RKO (cell line): ENCODE measurements around the gene SNAI3.

Experiments used
- DNase-seq: peaks from one replicate; pipeline ENCODE4 v3.0.0-alpha.2; 2016; ENCODE audit warnings: low spot score

SNAI3 gene

GRCh38 chr16:88721236-88721635, 34.9 kb upstream of the SNAI3 start:
- no peak for DNase-seq

- no peak for DNase-seq
Observed at GRCh38 chr16:88720396-88720970, 34.2 kb upstream of the SNAI3 start.

- no peak for DNase-seq
Observed at GRCh38 chr16:88719933-88720296, 33.6 kb upstream of the SNAI3 start.

- no peak for DNase-seq
Observed at GRCh38 chr16:88719267-88719932, 33.1 kb upstream of the SNAI3 start.

GRCh38 chr16:88718178-88718577, 31.9 kb upstream of the SNAI3 start:
- DNase-seq: no peak

- DNase-seq: no peak
Observed at GRCh38 chr16:88716601-88717001, 30.3 kb upstream of the SNAI3 start.

- no peak for DNase-seq
Observed at GRCh38 chr16:88716201-88716600, 29.9 kb upstream of the SNAI3 start.

GRCh38 chr16:88715312-88716190, 29.2 kb upstream of the SNAI3 start:
- peak; percentile 24 for DNase-seq

- DNase-seq: no peak
Observed at GRCh38 chr16:88714420-88715302, 28.4 kb upstream of the SNAI3 start.

- DNase-seq: peak; percentile 42
Observed at GRCh38 chr16:88713568-88714419, 27.5 kb upstream of the SNAI3 start.

GRCh38 chr16:88713054-88713453, 26.7 kb upstream of the SNAI3 start:
- no peak for DNase-seq

GRCh38 chr16:88712362-88712979, 26.2 kb upstream of the SNAI3 start:
- DNase-seq: no peak

- DNase-seq: no peak
Observed at GRCh38 chr16:88711750-88712340, 25.5 kb upstream of the SNAI3 start.

GRCh38 chr16:88710556-88710955, 24.2 kb upstream of the SNAI3 start:
- no peak for DNase-seq

GRCh38 chr16:88706965-88707826, 20.9 kb upstream of the SNAI3 start:
- peak; percentile 45 for DNase-seq

- peak; percentile 91 for DNase-seq
Observed at GRCh38 chr16:88706229-88706964, 20.1 kb upstream of the SNAI3 start, which contains the start of the genes CTU2 and RNF166. Gene CTU2, plus strand, starts transcription at chr16:88706503. Its CDS starts 28 bp downstream, at chr16:88706531. Gene RNF166, minus strand, starts transcription at chr16:88706408. Its CDS starts 83 bp downstream, at chr16:88706325.

- DNase-seq: no peak
Observed at GRCh38 chr16:88705801-88706228, 19.5 kb upstream of the SNAI3 start.

- peak; percentile 22 for DNase-seq
Observed at GRCh38 chr16:88705076-88705684, 18.9 kb upstream of the SNAI3 start.
